SK-N-SH treated with all-trans-retinoic acid at 6 μM for 48 hours (cell line): ENCODE measurements around the gene OPN1MW3.

Experiments used
- CSDC2 ChIP-seq: fragments of 250-450 bp; sonication (Bioruptor Pico); IDR thresholded peaks from 2 replicates; pipeline ENCODE4 v1.5.0; 2020; ENCODE audit warnings: mild to moderate bottlenecking, moderate library complexity
- ESRRG ChIP-seq: fragments of 250-450 bp; sonication (Bioruptor Pico); IDR thresholded peaks from 2 replicates; pipeline ENCODE4 v1.6.1; 2021; ENCODE audit warnings: mild to moderate bottlenecking
- TCF4 ChIP-seq: fragments of 250-450 bp; sonication (Bioruptor Pico); IDR thresholded peaks from 2 replicates; pipeline ENCODE4 v1.8.0; 2021; ENCODE audit warnings: mild to moderate bottlenecking, moderate library complexity, borderline replicate concordance
- ZNF8 ChIP-seq: fragments of 450-650 bp; formaldehyde crosslinking; IDR thresholded peaks from 2 replicates; pipeline ENCODE4 v1.5.0; 2020; ENCODE audit warnings: mild to moderate bottlenecking, moderate library complexity
- TF ChIP-seq, protein P1 (sequence below): fragments of 250-450 bp; sonication (Bioruptor Pico); IDR thresholded peaks from 2 replicates; pipeline ENCODE4 v1.8.0; 2020; ENCODE audit warnings: mild to moderate bottlenecking, moderate library complexity, borderline replicate concordance
- TF ChIP-seq, protein P2 (sequence below): fragments of 250-450 bp; sonication (Bioruptor Pico); IDR thresholded peaks from 2 replicates; pipeline ENCODE4 v1.5.1; 2021; ENCODE audit warnings: mild to moderate bottlenecking, moderate library complexity

GRCh38 chrX:154294791-154295574, 37.6 kb downstream of the OPN1MW3 start, which contains the start of gene TEX28:
- TF ChIP-seq CSDC2 (CRISPR knock-in tag) (no peak), ESRRG (CRISPR knock-in tag) (no peak), TCF4 (CRISPR knock-in tag) (no peak), ZNF8 (no peak)
- TF ChIP-seq, protein P1, sequence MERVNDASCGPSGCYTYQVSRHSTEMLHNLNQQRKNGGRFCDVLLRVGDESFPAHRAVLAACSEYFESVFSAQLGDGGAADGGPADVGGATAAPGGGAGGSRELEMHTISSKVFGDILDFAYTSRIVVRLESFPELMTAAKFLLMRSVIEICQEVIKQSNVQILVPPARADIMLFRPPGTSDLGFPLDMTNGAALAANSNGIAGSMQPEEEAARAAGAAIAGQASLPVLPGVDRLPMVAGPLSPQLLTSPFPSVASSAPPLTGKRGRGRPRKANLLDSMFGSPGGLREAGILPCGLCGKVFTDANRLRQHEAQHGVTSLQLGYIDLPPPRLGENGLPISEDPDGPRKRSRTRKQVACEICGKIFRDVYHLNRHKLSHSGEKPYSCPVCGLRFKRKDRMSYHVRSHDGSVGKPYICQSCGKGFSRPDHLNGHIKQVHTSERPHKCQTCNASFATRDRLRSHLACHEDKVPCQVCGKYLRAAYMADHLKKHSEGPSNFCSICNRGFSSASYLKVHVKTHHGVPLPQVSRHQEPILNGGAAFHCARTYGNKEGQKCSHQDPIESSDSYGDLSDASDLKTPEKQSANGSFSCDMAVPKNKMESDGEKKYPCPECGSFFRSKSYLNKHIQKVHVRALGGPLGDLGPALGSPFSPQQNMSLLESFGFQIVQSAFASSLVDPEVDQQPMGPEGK (CRISPR knock-in tag): no peak
- TF ChIP-seq, protein P2, sequence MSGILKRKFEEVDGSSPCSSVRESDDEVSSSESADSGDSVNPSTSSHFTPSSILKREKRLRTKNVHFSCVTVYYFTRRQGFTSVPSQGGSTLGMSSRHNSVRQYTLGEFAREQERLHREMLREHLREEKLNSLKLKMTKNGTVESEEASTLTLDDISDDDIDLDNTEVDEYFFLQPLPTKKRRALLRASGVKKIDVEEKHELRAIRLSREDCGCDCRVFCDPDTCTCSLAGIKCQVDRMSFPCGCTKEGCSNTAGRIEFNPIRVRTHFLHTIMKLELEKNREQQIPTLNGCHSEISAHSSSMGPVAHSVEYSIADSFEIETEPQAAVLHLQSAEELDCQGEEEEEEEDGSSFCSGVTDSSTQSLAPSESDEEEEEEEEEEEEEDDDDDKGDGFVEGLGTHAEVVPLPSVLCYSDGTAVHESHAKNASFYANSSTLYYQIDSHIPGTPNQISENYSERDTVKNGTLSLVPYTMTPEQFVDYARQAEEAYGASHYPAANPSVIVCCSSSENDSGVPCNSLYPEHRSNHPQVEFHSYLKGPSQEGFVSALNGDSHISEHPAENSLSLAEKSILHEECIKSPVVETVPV (CRISPR knock-in tag): no peak
